Activated CD4-positive, alpha-beta T cell treated with anti-CD3 and anti-CD28 coated beads for 24 hours (primary cell): Measurements from ENCODE around the gene NUP107.
A peak's percentile ranks its signal among the peaks of the same experiment; 100 is the strongest.
"Not testable (repeated sequence)": the region's sequence is repeated elsewhere in the genome, so short reads cannot be mapped to it uniquely, and the experiment has no call there.

ENCODE experiments used
- DNase-seq, 2 donors: peaks; one replicate each; pipeline ENCODE4 v3.0.0-alpha.2; 2020; ENCODE audit warnings: low read depth in 2 of 2

The NUP107 gene

GRCh38 chr12:68686595-68687521 is at the start of gene NUP107:
TSS of gene NUP107 (plus strand) at chr12:68686978. CDS start at chr12:68687066, 88 bp downstream.
- peak; percentile 96 to 97 for DNase-seq

- DNase-seq: not testable (repeated sequence)
Observed at GRCh38 chr12:68637439-68637838, 49.3 kb upstream of the NUP107 start.

GRCh38 chr12:68638171-68638570 is 48.6 kb upstream of the NUP107 start:
- DNase-seq: no peak

GRCh38 chr12:68638721-68639395 is 47.9 kb upstream of the NUP107 start:
- DNase-seq: no peak

GRCh38 chr12:68639396-68639767 is 47.4 kb upstream of the NUP107 start:
- no peak for DNase-seq

GRCh38 chr12:68641138-68641537 is 45.6 kb upstream of the NUP107 start:
- DNase-seq: peak; percentile 23 to 31

GRCh38 chr12:68646484-68646883 is 40.3 kb upstream of the NUP107 start:
- no peak for DNase-seq

GRCh38 chr12:68647507-68647906 is 39.3 kb upstream of the NUP107 start:
- no peak for DNase-seq

- no peak for DNase-seq
Observed at GRCh38 chr12:68648179-68648578, 38.6 kb upstream of the NUP107 start.

- no peak for DNase-seq
Observed at GRCh38 chr12:68665016-68665569, 21.7 kb upstream of the NUP107 start.

- DNase-seq: no peak
Observed at GRCh38 chr12:68667291-68667690, 19.5 kb upstream of the NUP107 start.

- DNase-seq: no peak
Observed at GRCh38 chr12:68667896-68668295, 18.9 kb upstream of the NUP107 start.

- DNase-seq: no peak
Observed at GRCh38 chr12:68671179-68671578, 15.6 kb upstream of the NUP107 start.

- no peak for DNase-seq
Observed at GRCh38 chr12:68673788-68674187, 13.0 kb upstream of the NUP107 start.

- no peak for DNase-seq
Observed at GRCh38 chr12:68674376-68674775, 12.4 kb upstream of the NUP107 start.

GRCh38 chr12:68675101-68675842 is 11.5 kb upstream of the NUP107 start:
- DNase-seq: peak; percentile 7 to 26

GRCh38 chr12:68676854-68677253 is 9.9 kb upstream of the NUP107 start:
- DNase-seq: not testable (repeated sequence)

- DNase-seq: no peak
Observed at GRCh38 chr12:68686262-68686594, 550 bp upstream of the NUP107 start.

- no peak for DNase-seq
Observed at GRCh38 chr12:68695454-68695853, 8.7 kb downstream of the NUP107 start.

- DNase-seq: no peak
Observed at GRCh38 chr12:68699486-68699885, 12.7 kb downstream of the NUP107 start.

- DNase-seq: no peak
Observed at GRCh38 chr12:68727776-68728175, 41.0 kb downstream of the NUP107 start.

GRCh38 chr12:68733661-68734071 is 46.9 kb downstream of the NUP107 start:
- no peak for DNase-seq
